ENCODE measurements around the gene ALK. TPM values are rescaled to one million over a fixed set of nuclear protein-coding genes. Genes with fewer than 3 reads are reported as not detected.

Gene ALK
- total RNA-seq, 1 experiment from 2014 or later = 4.8 TPM

- DNase-seq (ENCODE audit: low read depth, low spot score) = no peak
- in situ Hi-C loops (cut with HindIII; ENCODE audit: low pct_unique_long_range_greater_than_20kb, low sequenced_read_pairs) = no loop called here
These were observed 348.2 kb downstream of the ALK start for GRCh38 chr2:29573147-29573546.

DNA sequence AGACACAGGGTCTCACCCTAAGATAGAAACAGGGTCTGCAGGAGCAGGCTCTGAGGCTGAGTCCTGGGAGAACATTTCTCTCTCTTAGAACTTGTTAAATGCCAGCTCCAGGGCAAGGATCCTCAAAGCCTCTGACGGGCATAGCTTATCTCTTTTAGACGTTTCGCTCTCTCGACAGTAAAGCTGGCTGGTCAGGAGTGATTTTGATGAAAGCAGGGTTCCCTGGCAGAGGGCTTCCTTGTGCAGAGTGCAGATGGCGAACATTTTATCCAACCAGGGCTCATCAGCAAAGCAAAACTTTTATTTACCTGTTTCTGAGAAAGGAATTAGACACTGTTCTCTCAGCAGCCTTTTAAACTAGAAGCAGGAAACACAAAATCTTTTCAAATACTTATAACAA, 350.8 kb downstream of the ALK start:
- in situ Hi-C loops (cut with HindIII; ENCODE audit: low pct_unique_long_range_greater_than_20kb, low sequenced_read_pairs) = no loop called here
- DNase-seq (ENCODE audit: low read depth, low spot score) = no peak

DNA sequence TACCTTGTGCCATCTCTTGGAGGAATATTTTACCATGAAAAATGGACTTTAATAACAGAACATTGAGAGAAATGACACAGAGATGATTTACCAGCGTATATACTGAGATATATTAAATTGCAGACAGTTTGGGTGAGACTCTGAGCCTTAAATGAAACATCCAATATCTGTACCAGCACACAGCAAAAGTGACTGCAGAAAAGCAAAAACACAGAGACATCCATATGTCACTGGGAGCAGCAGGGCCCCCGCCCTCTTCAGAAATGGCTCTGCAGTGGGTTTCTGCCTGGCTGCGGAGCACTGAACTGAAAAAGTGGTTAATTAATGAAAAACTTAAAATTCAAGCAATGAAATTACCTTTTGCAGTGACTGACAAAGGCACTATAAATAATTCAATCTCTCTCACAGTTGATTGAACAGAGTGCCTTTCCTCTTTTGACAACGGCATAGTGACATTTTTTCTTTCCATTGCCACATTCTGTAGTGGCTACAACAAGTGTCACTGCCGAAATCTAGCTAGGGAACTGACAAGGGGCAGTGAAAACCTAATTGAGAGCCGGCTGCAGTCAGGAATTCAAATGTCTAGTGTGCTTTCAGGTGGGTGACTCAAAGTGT, 353.4 kb downstream of the ALK start:
- in situ Hi-C loops (cut with HindIII; ENCODE audit: low pct_unique_long_range_greater_than_20kb, low sequenced_read_pairs) = no loop called here
- DNase-seq (ENCODE audit: low read depth, low spot score) = no peak

- in situ Hi-C loops (cut with HindIII; ENCODE audit: low pct_unique_long_range_greater_than_20kb, low sequenced_read_pairs) = no loop called here
These were observed 357.7 kb downstream of the ALK start for GRCh38 chr2:29563697-29564096.

DNA sequence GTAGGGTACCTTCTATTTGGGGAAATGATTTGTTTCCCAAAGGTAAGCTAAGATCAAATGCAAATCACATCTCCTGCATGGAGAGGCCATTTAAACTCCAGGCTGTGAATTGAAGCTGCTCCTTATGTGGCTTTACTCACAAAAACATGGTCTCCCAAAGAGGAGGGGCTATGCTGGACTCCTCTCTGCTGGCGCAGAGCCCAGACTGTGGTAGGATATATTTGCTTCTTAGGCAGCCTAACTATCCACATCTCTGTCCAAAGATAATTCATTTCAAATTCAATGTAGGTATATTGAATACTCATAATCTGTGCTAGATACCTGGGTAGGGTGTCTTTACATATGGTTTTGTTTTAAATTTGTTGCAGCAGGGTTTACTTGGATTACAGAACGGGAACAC, 358.5 kb downstream of the ALK start:
- in situ Hi-C loops (cut with HindIII; ENCODE audit: low pct_unique_long_range_greater_than_20kb, low sequenced_read_pairs) = no loop called here

More at GRCh38 chr2:29563697-29564096, 357.7 kb downstream of the ALK start:
- no peak for DNase-seq (ENCODE audit: low read depth, low spot score)

GRCh38 chr2:29562319-29562718, 359.1 kb downstream of the ALK start:
- in situ Hi-C loops (cut with HindIII; ENCODE audit: low pct_unique_long_range_greater_than_20kb, low sequenced_read_pairs) = no loop called here
- DNase-seq (ENCODE audit: low read depth, low spot score) = no peak

More for the DNA sequence above, 358.5 kb downstream of the ALK start:
- DNase-seq (ENCODE audit: low read depth, low spot score) = no peak

DNA sequence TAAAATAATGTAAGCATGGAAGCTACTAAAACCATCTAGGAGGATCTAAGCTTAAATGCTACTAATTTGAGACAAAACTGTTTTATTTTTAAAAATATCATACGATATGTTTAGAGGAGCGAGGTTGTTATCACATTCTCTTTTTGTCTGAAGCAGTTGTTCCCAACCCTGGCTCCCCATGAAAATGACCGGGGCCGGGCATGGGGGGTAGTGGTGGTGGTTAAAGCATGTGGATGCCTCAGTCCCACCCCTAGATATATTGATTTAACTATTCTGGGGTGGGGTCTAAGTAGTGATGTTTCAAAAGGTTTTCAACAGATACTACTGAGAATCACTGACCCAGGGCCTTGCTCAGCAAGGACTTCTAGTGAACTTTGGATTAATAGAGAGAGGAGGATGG, 359.8 kb downstream of the ALK start:
- in situ Hi-C loops (cut with HindIII; ENCODE audit: low pct_unique_long_range_greater_than_20kb, low sequenced_read_pairs) = no loop called here
- DNase-seq (ENCODE audit: low read depth, low spot score) = no peak

GRCh38 chr2:29561181-29561580, 360.2 kb downstream of the ALK start:
- in situ Hi-C loops (cut with HindIII; ENCODE audit: low pct_unique_long_range_greater_than_20kb, low sequenced_read_pairs) = no loop called here
- DNase-seq (ENCODE audit: low read depth, low spot score) = no peak

DNA sequence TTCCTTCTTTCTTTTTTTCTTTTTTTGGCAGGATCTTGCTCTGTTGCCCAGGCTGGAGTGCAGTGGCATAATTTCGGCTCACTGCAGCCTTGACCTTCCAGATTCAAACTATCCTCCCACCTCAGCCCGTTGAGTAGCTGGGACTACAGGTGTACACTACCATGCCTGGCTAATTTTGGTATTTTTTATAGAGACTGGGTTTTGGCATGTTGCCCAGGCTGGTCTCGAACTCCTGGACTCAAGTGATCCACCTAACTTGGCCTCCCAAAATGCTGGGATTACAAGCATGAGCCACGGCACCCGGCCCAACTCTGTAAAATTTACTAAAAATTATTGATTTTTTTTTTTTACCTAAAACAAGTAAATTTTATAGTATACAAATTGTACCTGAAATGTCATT, 360.8 kb downstream of the ALK start:
- in situ Hi-C loops (cut with HindIII; ENCODE audit: low pct_unique_long_range_greater_than_20kb, low sequenced_read_pairs) = no loop called here
- DNase-seq (ENCODE audit: low read depth, low spot score) = no peak

DNA sequence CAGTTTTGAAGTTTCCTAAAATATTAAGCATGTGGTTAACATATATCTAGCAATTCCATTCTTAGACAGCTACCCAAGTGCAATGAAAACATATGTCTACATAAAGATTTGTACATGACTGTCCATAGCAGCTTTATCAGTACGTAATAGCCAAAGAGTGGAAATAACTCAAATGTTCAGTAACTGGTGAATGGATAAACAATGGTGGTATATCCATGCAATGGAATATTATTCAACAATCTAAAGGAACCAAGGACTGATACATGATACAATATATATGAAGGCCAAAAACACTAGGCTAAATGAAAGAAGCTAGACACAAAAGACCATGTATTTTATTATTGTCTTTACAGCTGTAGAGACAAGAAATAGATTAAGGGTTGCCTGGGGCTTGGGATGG, 361.4 kb downstream of the ALK start:
- in situ Hi-C loops (cut with HindIII; ENCODE audit: low pct_unique_long_range_greater_than_20kb, low sequenced_read_pairs) = no loop called here
- no peak for DNase-seq (ENCODE audit: low read depth, low spot score)

GRCh38 chr2:29559578-29559977, 361.8 kb downstream of the ALK start:
- DNase-seq (ENCODE audit: low read depth, low spot score) = no peak
- in situ Hi-C loops (cut with HindIII; ENCODE audit: low pct_unique_long_range_greater_than_20kb, low sequenced_read_pairs) = no loop called here

GRCh38 chr2:29558097-29558496, 363.3 kb downstream of the ALK start:
- in situ Hi-C loops (cut with HindIII; ENCODE audit: low pct_unique_long_range_greater_than_20kb, low sequenced_read_pairs) = no loop called here
- DNase-seq (ENCODE audit: low read depth, low spot score) = no peak

DNA sequence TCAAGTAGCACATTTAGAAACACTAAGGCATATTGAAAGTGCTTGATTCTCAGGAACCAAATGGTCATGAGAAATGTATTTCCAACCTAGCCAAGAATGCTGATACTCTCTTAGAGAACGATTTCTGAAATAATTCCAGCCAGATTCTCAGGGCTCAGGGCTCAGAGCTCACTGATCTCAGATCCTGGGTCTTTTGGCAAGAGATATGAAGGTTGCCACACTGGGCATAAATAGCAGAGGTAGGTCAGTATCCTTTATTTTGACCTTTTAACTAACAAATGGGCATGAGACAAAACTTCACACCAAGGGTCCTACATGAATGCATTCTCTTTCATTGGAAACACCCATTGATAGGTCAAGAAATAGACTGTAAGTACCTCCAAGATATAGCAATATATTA, 364.1 kb downstream of the ALK start:
- no peak for DNase-seq (ENCODE audit: low read depth, low spot score)
- in situ Hi-C loops (cut with HindIII; ENCODE audit: low pct_unique_long_range_greater_than_20kb, low sequenced_read_pairs) = no loop called here

DNA sequence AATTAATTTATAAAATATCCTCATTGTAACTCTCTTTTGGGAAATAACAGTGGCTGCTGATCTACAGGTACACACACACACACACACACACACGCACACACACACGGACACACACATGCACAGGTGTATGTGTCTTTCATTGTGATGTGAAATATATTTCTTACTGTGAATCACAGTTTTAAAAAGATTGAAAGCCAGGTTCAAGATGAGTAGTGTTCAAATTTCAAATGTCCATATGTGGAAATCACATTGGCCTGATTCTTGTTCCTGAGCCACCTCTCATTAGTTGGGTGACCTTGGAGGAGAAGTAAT, 372.4 kb downstream of the ALK start:
- in situ Hi-C loops (cut with HindIII; ENCODE audit: low pct_unique_long_range_greater_than_20kb, low sequenced_read_pairs) = no loop called here
- DNase-seq (ENCODE audit: low read depth, low spot score) = no peak

GRCh38 chr2:29544917-29545316, 376.5 kb downstream of the ALK start:
- in situ Hi-C loops (cut with HindIII; ENCODE audit: low pct_unique_long_range_greater_than_20kb, low sequenced_read_pairs) = no loop called here
- DNase-seq (ENCODE audit: low read depth, low spot score) = no peak

DNA sequence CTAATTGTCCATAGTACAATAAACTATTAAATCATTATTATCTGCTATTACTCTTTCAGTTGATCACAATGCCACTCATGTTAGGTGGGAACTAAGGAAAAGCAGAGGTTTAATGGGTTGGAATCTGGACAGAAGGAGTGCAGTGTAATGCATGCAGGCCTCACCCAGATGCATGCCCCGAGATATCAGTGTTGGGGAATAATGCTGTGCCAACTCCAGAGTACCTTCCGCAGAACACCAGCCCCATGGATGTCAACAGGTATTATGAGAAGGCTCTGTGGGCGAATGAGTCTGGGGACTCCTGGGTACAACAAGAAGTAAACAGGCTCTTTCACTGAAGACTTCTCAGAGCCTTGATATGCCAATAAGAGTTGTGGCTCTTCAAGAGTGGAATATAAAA, 377.4 kb downstream of the ALK start:
- in situ Hi-C loops (cut with HindIII; ENCODE audit: low pct_unique_long_range_greater_than_20kb, low sequenced_read_pairs) = no loop called here
- no peak for DNase-seq (ENCODE audit: low read depth, low spot score)

- no peak for DNase-seq (ENCODE audit: low read depth, low spot score)
- in situ Hi-C loops (cut with HindIII; ENCODE audit: low pct_unique_long_range_greater_than_20kb, low sequenced_read_pairs) = no loop called here
These were observed 386.2 kb downstream of the ALK start for GRCh38 chr2:29535188-29535587.

- DNase-seq (ENCODE audit: low read depth, low spot score) = no peak
- in situ Hi-C loops (cut with HindIII; ENCODE audit: low pct_unique_long_range_greater_than_20kb, low sequenced_read_pairs) = no loop called here
These were observed 388.9 kb downstream of the ALK start for GRCh38 chr2:29532436-29532835.

DNA sequence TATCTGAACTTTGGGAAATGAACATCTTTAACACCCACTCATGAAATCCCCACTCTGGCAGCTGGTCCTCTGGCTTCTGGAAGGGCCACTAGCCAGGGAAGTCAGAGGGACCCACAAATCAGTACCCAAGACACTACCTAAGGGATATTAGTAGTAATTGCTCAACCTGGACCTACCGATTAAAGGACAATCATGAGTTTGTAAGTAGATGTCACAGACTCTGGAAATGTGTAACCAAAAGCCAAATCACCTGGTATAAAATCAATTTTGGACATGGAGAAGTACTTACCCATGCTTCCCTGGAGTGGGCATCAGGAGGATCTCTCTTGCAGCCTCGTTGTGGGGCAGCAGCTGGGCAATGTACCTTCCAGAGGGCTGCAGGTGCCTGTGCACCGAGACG, 389.8 kb downstream of the ALK start:
- in situ Hi-C loops (cut with HindIII; ENCODE audit: low pct_unique_long_range_greater_than_20kb, low sequenced_read_pairs) = no loop called here
- DNase-seq (ENCODE audit: low read depth, low spot score) = no peak

DNA sequence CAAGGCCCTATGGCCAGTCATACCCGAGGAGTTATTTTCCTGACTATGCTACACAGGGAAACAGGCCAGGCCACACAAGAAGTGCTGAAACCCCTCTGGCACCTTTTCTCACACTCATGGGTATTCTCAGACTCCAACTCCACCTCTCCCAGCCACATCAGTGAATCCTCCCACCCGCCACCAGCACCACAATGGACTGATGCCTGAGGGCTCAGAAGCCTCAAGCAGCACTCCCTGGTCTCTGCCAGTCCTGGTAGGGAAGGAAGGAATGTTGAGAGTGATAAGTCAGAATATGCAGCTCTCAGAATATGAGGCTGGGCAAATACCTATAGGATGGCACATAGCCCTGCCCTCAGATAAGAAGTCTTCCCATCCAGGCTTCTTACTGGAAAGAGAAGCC, 391.1 kb downstream of the ALK start:
- DNase-seq (ENCODE audit: low read depth, low spot score) = no peak
- in situ Hi-C loops (cut with HindIII; ENCODE audit: low pct_unique_long_range_greater_than_20kb, low sequenced_read_pairs) = no loop called here
